C4-2B (cell line): ENCODE measurements around the gene THBD.

Experiments
- H3K27ac ChIP-seq: fragments of 450-650 bp; 2 replicates; pipeline ENCODE4 v1.5.1; 2017
- CTCF ChIP-seq: fragments of 450-650 bp; conservative IDR thresholded peaks from 2 replicates; pipeline ENCODE4 v1.5.1; 2017; ENCODE audit warnings: mild to moderate bottlenecking
- ZFX ChIP-seq: fragments of 450-650 bp; IDR thresholded peaks from 2 replicates; pipeline ENCODE4 v1.6.1; 2017

The THBD gene

GRCh38 chr20:23088866-23089265 is 39.4 kb upstream of the THBD start:
- TF ChIP-seq CTCF (no peak), ZFX (no peak)
- H3K27ac ChIP-seq, result no peak overlapping the region

GRCh38 chr20:23087587-23088251 is 38.2 kb upstream of the THBD start:
- no peak overlapping the region for H3K27ac ChIP-seq
- TF ChIP-seq ZFX (no peak), CTCF (no peak)

GRCh38 chr20:23086931-23087411 is 37.5 kb upstream of the THBD start:
- no peak overlapping the region for H3K27ac ChIP-seq
- TF ChIP-seq CTCF (no peak), ZFX (no peak)

GRCh38 chr20:23086056-23086566 is 36.6 kb upstream of the THBD start, which contains the start of gene CD93:
Gene CD93, minus strand, starts transcription at chr20:23086324. Its CDS starts 132 bp downstream, at chr20:23086192.
- no peak for TF ChIP-seq ZFX
- no peak for TF ChIP-seq CTCF
- no peak within 1 kb of the TSS for H3K27ac ChIP-seq

GRCh38 chr20:23085436-23086055 is 36.1 kb upstream of the THBD start:
- no peak overlapping the region for H3K27ac ChIP-seq
- TF ChIP-seq CTCF, result no peak
- no peak for TF ChIP-seq ZFX

GRCh38 chr20:23084845-23085365 is 35.4 kb upstream of the THBD start:
- no peak overlapping the region for H3K27ac ChIP-seq
- TF ChIP-seq ZFX (no peak), CTCF (no peak)

- no peak overlapping the region for H3K27ac ChIP-seq
- no peak for TF ChIP-seq ZFX
- no peak for TF ChIP-seq CTCF
These were observed 34.9 kb upstream of the THBD start for GRCh38 chr20:23084282-23084844.
